Measurements from ENCODE around the gene ACOXL. TPM values are rescaled to one million over a fixed set of nuclear protein-coding genes. Genes with fewer than 3 reads are reported as not detected.

The ACOXL gene
- total RNA-seq, 4 donors from 2014 or later: 0.55 to 5.2 (median 1.1) TPM; not detected in 1

- no peak overlapping the region for H3K4me3 ChIP-seq
- no peaks in the 10 kb centered on the region for H3K9me3 ChIP-seq
- in situ Hi-C loops (cut with MboI; ENCODE audit: low pct_ligation_motif_present in 1 of 4, low pct_unique_long_range_greater_than_20kb in 1 of 4, low sequenced_read_pairs in 3 of 4) (no loop called here), intact Hi-C loops (cut with DNase I; ENCODE audit: low total_unique reads) (no loop called here)
- no peaks in the 10 kb centered on the region for H3K36me3 ChIP-seq
- no peak for DNase-seq
- H3K4me1 ChIP-seq: peaks cover 0 to 24% (median 7%) of the 10 kb centered on the region in 4 donors
- 59 to 66% methylated on average over 4 of the region's 4 CpGs for WGBS, 2 donors (ENCODE audit: low coverage in 1 of 2)
- H3K27ac ChIP-seq: no peak overlapping the region
- no peaks in the 10 kb centered on the region for H3K27me3 ChIP-seq
- no peak for TF ChIP-seq POLR2A (IDR thresholded peaks at IDR 0.05)
- TF ChIP-seq POLR2AphosphoS5 (IDR thresholded peaks at IDR 0.05): no peak
- TF ChIP-seq EP300 (IDR thresholded peaks at IDR 0.05; ENCODE audit: low read depth): no peak
- TF ChIP-seq CTCF (IDR thresholded peaks at IDR 0.05): no peak
Observed at GRCh38 chr2:110993557-110994231, 261.3 kb downstream of the ACOXL start.

DNA sequence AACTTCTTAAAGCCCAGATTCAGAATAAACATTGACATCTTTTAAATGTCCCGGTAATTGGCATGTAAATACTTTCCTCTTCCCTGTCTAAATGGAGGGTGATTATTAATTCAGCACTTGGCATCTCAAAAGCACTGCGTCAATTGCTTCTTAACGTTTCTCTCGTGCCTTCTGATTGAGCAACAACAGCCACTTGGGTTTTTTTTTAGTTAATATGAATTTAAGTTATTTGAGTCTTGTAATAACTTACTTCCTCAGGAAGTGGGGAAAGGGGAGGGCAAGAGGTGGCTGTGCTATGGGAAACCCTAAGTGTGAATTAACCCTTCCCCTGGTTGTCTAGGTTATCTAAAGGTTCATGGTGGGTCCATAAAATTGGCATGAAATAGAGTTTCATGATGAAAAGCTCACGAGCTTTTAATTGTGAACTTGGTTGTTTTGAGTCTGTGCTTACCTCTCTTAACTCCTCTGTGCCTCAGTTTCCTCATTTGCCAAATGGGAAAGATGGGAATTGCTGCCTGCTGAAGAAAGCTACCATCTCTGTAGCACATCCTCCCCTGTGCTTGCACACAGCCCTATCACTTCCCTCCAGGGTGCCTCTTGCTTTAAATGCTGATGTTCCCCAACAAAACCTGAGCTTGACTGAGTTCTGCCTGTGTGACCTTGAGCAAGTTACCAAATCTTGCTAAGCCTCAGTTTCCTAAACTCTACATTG is 262.0 kb downstream of the ACOXL start:
- Histone ChIP-seq H3K9me3 (no peaks in the 10 kb centered on the region), H3K4me3 (no peak overlapping the region), H3K27ac (no peak overlapping the region), H3K36me3 (no peaks in the 10 kb centered on the region), H3K27me3 (no peaks in the 10 kb centered on the region), H3K4me1 (peaks cover 0 to 24% (median 7%) of the 10 kb centered on the region in 4 donors)
- intact Hi-C loops (cut with DNase I; ENCODE audit: low total_unique reads): no loop called here
- TF ChIP-seq CTCF (IDR thresholded peaks at IDR 0.05) (no peak), POLR2A (IDR thresholded peaks at IDR 0.05) (no peak), EP300 (IDR thresholded peaks at IDR 0.05; ENCODE audit: low read depth) (no peak), POLR2AphosphoS5 (IDR thresholded peaks at IDR 0.05) (no peak)
- 34 to 55% methylated on average over 3 to 5 of the region's 5 CpGs for WGBS, 2 donors (ENCODE audit: low coverage in 1 of 2)
- in situ Hi-C loops (cut with MboI; ENCODE audit: low pct_ligation_motif_present in 1 of 4, low pct_unique_long_range_greater_than_20kb in 1 of 4, low sequenced_read_pairs in 3 of 4): no loop called here
- no peak for DNase-seq

DNA sequence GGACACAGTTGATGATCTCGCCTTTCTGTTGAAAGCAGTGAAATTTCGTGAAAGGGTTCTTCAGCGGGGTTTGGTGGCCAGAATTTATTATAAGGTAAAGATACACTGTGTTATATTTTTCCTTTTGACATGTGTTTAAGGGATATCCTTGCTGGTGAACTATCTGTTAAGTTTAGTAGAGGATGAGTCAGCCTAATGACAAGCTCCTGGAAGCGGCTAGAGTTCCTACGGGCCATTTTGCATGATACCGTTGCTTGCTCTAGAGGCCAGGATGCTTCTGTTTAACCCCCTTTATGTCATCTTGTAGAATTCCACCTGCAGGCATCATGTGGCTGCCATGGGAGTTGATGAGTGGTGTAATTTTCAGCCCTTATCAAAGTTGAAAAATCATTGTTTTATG is 263.5 kb downstream of the ACOXL start:
- DNase-seq: no peak
- no peak overlapping the region for H3K4me3 ChIP-seq
- WGBS, 2 donors (ENCODE audit: low coverage in 1 of 2): 81 to 91% methylated on average over 5 to 6 of the region's 6 CpGs
- intact Hi-C loops (cut with DNase I; ENCODE audit: low total_unique reads) (no loop called here), in situ Hi-C loops (cut with MboI; ENCODE audit: low pct_ligation_motif_present in 1 of 4, low pct_unique_long_range_greater_than_20kb in 1 of 4, low sequenced_read_pairs in 3 of 4) (no loop called here)
- no peaks in the 10 kb centered on the region for H3K27me3 ChIP-seq
- no peak for TF ChIP-seq POLR2AphosphoS5 (IDR thresholded peaks at IDR 0.05)
- TF ChIP-seq CTCF (IDR thresholded peaks at IDR 0.05): no peak
- no peak for TF ChIP-seq EP300 (IDR thresholded peaks at IDR 0.05; ENCODE audit: low read depth)
- TF ChIP-seq POLR2A (IDR thresholded peaks at IDR 0.05): no peak
- H3K9me3 ChIP-seq: no peaks in the 10 kb centered on the region
- no peaks in the 10 kb centered on the region for H3K36me3 ChIP-seq
- no peak overlapping the region for H3K27ac ChIP-seq
- H3K4me1 ChIP-seq: peaks cover 0 to 24% (median 7%) of the 10 kb centered on the region in 4 donors

- intact Hi-C loops (cut with DNase I; ENCODE audit: low total_unique reads) (no loop called here), in situ Hi-C loops (cut with MboI; ENCODE audit: low pct_ligation_motif_present in 1 of 4, low pct_unique_long_range_greater_than_20kb in 1 of 4, low sequenced_read_pairs in 3 of 4) (no loop called here)
- no peak overlapping the region for H3K27ac ChIP-seq
- peaks cover 0 to 21% (median 7%) of the 10 kb centered on the region in 4 donors for H3K4me1 ChIP-seq
- H3K9me3 ChIP-seq: no peaks in the 10 kb centered on the region
- H3K4me3 ChIP-seq: no peak overlapping the region
- no peak for DNase-seq
- no peaks in the 10 kb centered on the region for H3K36me3 ChIP-seq
- no peaks in the 10 kb centered on the region for H3K27me3 ChIP-seq
- TF ChIP-seq CTCF (IDR thresholded peaks at IDR 0.05) (no peak), POLR2AphosphoS5 (IDR thresholded peaks at IDR 0.05) (no peak), POLR2A (IDR thresholded peaks at IDR 0.05) (no peak), EP300 (IDR thresholded peaks at IDR 0.05; ENCODE audit: low read depth) (no peak)
- 45 to 48% methylated on average over 6 of the region's 6 CpGs for WGBS, 2 donors (ENCODE audit: low coverage in 1 of 2)
Observed at GRCh38 chr2:110997331-110998045, 265.1 kb downstream of the ACOXL start.

Measured in transverse colon (tissue), 4 donors.